Activated CD8-positive, alpha-beta memory T cell treated with anti-CD3 and anti-CD28 coated beads, Interleukin-2, amount 50 U/mL, for 24 hours (primary cell): ENCODE data around the gene LRBA.

Experiments used
- DNase-seq: peaks from one replicate; pipeline ENCODE4 v3.0.0-alpha.2; 2020; ENCODE audit errors: extremely low read depth

LRBA gene

GRCh38 chr4:150367326-150367725, 647.8 kb downstream of the LRBA start:
- no peak for DNase-seq

- no peak for DNase-seq
These were observed 648.5 kb downstream of the LRBA start for GRCh38 chr4:150366487-150366999.

- DNase-seq = no peak
These were observed 651.1 kb downstream of the LRBA start for GRCh38 chr4:150363721-150364688.

- DNase-seq = no peak
These were observed 656.4 kb downstream of the LRBA start for GRCh38 chr4:150358691-150359090.

GRCh38 chr4:150357829-150358228, 657.3 kb downstream of the LRBA start:
- DNase-seq = no peak

- DNase-seq = no peak
These were observed 659.1 kb downstream of the LRBA start for GRCh38 chr4:150355858-150356455.

GRCh38 chr4:150355418-150355817, 659.7 kb downstream of the LRBA start:
- DNase-seq = no peak

- no peak for DNase-seq
These were observed 660.8 kb downstream of the LRBA start for GRCh38 chr4:150354214-150354796.

- no peak for DNase-seq
These were observed 667.0 kb downstream of the LRBA start for GRCh38 chr4:150348079-150348478.

- no peak for DNase-seq
These were observed 669.8 kb downstream of the LRBA start for GRCh38 chr4:150345207-150345744.

GRCh38 chr4:150343796-150344195, 671.3 kb downstream of the LRBA start:
- DNase-seq = no peak

- no peak for DNase-seq
These were observed 672.1 kb downstream of the LRBA start for GRCh38 chr4:150342945-150343344.

- no peak for DNase-seq
These were observed 677.4 kb downstream of the LRBA start for GRCh38 chr4:150337734-150338133.

- no peak for DNase-seq
These were observed 678.2 kb downstream of the LRBA start for GRCh38 chr4:150336676-150337412.

- DNase-seq = no peak
These were observed 682.1 kb downstream of the LRBA start for GRCh38 chr4:150332961-150333360.

GRCh38 chr4:150332086-150332485, 683.0 kb downstream of the LRBA start:
- DNase-seq = no peak

GRCh38 chr4:150329373-150329772, 685.7 kb downstream of the LRBA start:
- no peak for DNase-seq

- DNase-seq = no peak
These were observed 686.6 kb downstream of the LRBA start for GRCh38 chr4:150328496-150328895.

GRCh38 chr4:150327262-150327780, 687.8 kb downstream of the LRBA start:
- DNase-seq = no peak

GRCh38 chr4:150325872-150326271, 689.2 kb downstream of the LRBA start:
- DNase-seq = no peak
